ENCODE results near the gene DDX42.
"Not testable (repeated sequence)": the region's sequence is repeated elsewhere in the genome, so short reads cannot be mapped to it uniquely, and the experiment has no call there.

The DDX42 gene

GRCh38 chr17:63853260-63853659 is 79.3 kb downstream of the DDX42 start:
- DNase-seq (ENCODE audit: extremely low spot score, insufficient read length, low read depth) (no peak), FAIRE-seq (no peak)

DNA sequence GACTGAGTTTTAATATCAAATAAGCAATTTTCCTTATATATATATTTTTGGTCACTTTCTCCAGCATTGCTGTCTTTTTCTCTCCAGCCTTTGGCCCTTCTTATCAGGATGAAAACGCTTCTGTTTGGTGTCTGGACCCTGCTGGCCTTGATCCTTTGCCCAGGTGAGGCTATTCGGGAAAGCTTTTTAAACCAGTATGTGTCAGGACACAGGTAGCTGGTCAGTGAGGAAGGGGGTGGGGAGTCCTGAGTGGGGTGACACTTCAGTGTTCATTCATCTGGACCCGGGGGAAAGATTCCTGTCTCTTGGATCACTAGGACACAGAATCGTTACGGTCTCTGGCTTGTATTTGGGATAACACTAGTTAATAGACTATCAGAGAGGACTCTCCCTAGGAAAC is 80.7 kb downstream of the DDX42 start:
- FAIRE-seq (no peak), DNase-seq (ENCODE audit: extremely low spot score, insufficient read length, low read depth) (no peak)

- FAIRE-seq (no peak), DNase-seq (ENCODE audit: extremely low spot score, insufficient read length, low read depth) (no peak)
Observed at GRCh38 chr17:63855185-63855584, 81.2 kb downstream of the DDX42 start.

- DNase-seq (ENCODE audit: extremely low spot score, insufficient read length, low read depth); FAIRE-seq: not testable (repeated sequence)
Observed at GRCh38 chr17:63856425-63856824, 82.5 kb downstream of the DDX42 start.

GRCh38 chr17:63859257-63859656 is 85.3 kb downstream of the DDX42 start:
- FAIRE-seq (no peak), DNase-seq (ENCODE audit: extremely low spot score, insufficient read length, low read depth) (no peak)

- DNase-seq (ENCODE audit: extremely low spot score, insufficient read length, low read depth); FAIRE-seq: not testable (repeated sequence)
Observed at GRCh38 chr17:63866625-63867024, 92.7 kb downstream of the DDX42 start.

All from GM18507 (cell line).